Activated T-helper 9 cell treated with anti-CD3 and anti-CD28 coated beads, Interleukin-2, amount 50 U/mL, for 16 hours (primary cell): ENCODE measurements around the gene RASAL2.
"Not testable (repeated sequence)": the region's sequence is repeated elsewhere in the genome, so short reads cannot be mapped to it uniquely, and the experiment has no call there.

ENCODE experiments used
- DNase-seq: peaks from one replicate; pipeline ENCODE4 v3.0.0-alpha.2; 2020; ENCODE audit warnings: low read depth

Gene RASAL2

DNA sequence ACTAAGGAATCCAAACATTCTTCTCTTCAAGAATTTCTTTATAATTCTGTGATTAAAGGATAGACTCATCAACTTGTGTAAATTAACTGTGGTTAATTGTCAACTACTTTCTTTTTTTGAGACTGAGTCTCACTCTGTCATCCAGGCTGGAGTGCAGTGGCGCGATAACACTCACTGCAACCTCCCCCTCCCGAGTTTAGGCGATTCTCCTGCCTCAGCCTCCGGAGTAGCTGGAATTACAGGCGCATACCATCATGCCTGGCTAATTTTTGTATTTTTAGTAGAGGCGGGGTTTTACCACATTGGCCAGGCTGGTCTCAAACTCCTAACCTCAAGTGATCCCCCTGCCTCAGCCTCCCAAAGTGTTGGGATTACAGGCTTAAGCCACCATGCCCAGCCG, 296.4 kb downstream of the RASAL2 start:
- not testable (repeated sequence) for DNase-seq

DNA sequence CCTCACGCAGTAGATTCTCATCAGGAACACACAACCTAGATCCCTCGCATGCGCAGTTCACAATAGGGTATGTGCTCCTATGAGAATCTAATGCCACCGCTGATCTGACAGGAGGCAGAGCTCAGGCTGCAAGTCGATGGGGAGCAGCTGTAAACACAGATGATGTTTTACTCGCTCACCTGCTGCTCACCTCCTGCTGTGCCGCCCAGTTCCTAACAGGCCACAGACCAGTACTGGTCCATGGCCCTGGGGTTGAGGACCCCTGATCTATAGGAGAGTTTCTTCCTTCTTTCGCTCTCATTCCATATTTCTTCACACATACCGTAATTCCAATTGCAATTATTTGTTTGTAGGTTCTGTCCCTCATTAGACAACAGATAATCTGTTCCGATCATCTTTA, 299.5 kb downstream of the RASAL2 start:
- DNase-seq, result no peak

DNA sequence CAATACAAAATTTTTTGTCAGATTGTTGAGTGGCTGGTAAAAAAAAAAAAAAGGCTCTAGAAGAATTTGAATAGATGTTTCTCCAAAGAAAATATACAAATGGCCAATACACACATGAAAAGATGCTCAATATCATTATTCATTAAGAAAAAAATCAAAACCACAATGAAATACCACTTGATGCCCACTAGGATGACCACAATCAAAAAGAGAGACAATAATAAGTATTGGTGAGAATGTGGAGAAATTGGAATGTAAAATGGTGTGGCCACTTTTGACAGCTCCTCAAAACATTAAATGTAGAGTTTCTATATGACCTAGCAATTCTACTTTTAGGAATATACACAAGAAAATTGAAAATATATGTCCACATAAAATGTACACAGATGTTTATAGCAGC, 302.9 kb downstream of the RASAL2 start:
- DNase-seq, result no peak

DNA sequence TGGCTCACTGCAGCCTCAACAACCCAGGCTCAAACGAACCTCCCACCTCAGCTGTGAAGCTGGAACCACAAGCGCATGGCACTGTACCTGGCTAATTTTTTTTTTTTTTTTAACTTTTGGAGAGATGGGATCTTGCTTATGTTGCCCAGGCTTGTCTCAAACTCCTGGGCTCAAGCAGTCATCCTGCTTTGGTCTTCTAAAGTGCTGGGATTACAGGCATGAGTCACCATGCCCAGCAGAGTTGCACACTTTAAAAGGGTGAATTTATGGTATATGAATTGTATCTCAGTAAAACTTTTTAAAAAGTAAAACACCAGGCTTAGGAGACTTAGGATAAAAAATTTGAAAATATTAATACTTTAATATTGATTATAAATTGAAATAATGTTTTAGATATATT, 303.8 kb downstream of the RASAL2 start:
- DNase-seq, result no peak

DNA sequence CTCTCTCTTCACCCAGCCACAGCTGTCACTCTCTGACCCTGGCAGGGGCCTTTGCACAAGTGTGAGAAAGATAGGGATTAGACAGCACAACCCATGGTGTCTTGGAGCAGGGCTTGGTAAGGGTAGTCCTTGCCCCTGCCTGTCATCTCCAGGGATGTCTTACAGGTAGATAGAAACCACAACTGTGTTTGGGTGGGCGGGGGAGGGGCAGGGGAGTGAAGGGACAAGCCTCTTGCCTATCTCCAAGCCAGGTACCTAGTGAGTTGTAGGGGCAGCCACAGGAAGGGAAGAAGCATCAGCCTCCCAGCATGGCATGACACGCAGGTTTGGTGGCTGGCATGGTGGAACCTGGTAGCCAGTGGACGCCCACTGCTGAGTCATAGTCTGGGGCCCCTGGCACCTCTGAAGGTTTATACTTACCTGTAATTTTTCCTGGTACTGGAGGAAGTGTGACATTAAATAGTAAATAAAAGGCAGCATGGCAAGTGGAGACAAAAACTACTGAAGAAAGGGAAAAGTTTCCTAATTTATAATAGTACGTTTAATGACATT, 305.3 kb downstream of the RASAL2 start:
- no peak for DNase-seq

DNA sequence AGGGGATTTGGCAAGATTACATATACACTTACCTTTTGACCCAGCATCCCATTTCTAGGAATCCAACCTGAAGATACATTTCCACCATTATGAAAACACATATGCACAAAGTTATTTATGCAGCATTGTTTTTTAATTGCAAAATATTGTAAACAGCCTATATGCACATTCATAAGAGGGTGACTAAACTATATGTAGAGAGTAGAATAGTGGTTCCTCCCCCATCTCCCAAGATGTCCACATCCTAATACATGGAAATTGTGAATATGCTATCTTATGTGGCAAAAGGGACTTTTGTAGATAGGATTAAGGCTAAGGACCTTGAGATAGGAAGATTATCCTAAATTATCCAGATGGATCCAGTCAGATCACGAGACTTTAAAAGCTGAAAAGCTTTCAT, 311.2 kb downstream of the RASAL2 start:
- DNase-seq, result no peak

DNA sequence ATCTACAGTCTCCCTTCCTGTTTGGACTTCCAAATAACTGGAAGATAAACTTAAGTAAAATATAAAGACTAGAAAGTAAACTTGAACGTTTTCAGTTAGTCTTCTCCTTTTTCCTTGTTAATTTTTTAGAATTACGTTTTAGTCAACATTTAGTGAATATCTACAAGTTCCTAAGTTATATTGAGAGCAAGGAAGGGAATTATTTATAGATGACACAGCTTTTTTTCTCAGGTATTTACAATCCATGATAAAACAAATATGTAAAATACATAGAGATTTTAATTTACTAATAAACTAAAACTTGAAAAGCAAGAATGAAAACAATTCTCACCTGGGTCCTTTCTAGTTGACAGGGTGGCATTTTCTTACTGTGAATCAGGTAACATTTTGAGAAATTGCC, 313.3 kb downstream of the RASAL2 start:
- no peak for DNase-seq

DNA sequence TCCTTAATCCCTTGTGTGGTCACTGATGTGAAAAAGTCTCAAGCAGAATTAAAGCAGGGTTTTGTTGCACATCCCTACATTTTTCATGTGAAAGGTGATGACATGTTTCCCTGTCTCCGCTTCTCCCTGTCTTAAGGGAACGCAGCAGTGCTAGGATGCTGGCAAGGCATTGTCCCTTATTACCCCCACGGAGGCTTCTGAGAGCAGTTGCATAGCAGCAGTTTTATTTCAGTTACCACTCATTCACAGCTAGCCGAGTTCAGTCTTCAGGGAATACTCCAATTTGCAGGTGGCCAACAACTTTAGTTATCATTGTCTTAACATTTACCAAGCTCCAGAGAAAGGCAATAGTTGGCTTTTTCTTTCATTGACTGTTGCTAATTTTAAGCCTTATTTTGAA, 313.8 kb downstream of the RASAL2 start:
- DNase-seq, result no peak

DNA sequence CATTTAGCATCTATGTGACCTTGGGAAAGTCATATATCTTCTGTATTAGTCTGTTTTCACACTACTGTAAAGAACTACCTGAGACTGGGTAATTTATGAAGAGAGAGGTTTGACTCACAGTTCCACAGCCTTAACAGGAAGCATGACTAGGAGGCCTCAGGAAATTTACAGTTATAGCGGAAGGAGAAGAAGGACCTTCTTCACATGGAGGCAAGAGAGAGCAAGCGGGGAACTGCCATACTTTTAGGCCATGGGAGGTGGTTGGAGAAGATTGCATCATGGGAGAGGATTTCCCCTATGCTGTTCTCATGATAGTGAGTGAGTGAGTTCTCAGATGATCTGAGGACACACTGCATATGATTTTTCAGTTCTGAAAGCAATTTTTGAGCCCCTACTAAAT, 315.0 kb downstream of the RASAL2 start:
- DNase-seq, result no peak

DNA sequence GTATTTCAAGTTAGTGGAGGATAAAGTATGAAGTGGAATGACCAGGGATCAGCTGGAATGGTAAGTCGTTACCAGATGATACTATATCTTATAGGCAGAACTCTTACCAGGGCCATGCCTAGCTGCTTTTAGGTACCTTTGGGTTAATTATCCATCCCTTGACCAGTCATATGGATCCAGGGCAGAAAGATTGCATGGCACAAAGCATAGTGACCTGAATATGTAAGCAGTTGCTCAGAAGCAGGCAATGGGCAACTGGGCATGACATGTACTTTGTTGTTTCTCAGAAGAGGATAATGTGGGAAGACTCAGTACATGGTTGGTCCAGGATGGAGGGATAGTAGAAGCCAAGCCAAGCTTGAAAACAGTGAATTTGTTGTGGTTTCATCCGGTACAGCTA, 315.6 kb downstream of the RASAL2 start:
- no peak for DNase-seq

DNA sequence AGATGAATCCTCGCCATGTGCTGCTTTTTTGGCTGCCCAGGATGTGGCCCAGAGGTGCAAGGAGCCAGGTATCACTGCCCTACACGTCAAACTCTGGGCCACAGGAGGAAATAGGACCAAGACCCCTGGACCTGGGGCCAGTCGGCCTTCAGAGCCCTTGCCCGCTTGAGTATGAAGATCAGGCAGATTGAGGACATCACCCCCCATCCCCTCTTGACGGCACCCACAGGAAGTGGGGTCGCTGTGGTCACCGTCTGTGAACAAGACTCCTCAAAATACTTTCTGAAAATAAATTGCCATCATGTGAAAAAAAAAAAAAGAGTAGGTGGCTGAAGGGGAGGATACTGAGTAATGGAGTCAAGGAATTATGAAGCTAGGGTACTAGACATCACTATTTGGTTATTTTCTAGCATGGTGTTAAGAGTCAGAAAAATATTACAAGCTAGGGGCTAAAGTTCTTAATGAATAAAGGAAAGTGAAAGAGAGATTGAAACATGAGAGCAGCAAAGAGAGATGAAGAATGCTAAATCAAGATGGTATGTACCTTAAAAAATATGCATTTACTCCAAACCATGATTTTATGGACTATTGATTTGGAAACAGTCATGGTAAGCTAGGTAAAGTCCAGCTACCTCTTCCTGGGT, 318.0 kb downstream of the RASAL2 start:
- DNase-seq, result no peak

DNA sequence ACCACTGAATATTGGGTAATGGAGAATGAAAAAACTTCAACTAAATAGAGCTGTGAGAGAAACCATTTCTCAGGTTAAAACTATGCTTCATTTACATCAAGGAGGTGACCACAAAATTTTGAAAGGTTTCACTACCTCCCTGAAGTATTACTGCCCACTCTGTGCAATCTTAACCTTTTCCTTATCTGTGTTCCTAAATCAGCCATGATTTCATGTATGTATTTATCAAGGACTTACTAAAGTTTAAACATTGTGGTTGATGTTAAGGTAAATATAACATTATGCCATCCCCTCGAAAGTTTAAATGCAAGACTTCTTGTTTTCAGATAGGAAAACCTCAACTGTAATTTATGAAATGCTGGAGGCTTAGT, 318.5 kb downstream of the RASAL2 start:
- no peak for DNase-seq

DNA sequence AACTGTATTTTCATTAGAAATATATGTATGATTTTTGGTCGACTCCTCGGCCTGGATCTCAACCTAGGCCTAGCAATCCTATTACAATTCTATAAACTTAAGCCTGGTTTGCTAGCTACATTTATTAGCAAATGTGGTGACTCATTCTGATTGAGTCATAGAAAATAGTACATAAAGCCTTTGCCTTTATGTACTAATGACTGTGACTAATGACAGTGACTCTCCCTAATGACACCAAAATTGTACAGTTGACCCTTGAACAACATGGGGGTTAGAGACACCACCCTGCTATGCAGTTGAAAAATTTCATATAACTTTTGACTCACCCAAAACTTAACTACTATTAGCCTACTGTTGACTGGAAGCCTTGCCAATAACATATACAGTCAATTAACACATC, 324.0 kb downstream of the RASAL2 start:
- DNase-seq, result no peak

DNA sequence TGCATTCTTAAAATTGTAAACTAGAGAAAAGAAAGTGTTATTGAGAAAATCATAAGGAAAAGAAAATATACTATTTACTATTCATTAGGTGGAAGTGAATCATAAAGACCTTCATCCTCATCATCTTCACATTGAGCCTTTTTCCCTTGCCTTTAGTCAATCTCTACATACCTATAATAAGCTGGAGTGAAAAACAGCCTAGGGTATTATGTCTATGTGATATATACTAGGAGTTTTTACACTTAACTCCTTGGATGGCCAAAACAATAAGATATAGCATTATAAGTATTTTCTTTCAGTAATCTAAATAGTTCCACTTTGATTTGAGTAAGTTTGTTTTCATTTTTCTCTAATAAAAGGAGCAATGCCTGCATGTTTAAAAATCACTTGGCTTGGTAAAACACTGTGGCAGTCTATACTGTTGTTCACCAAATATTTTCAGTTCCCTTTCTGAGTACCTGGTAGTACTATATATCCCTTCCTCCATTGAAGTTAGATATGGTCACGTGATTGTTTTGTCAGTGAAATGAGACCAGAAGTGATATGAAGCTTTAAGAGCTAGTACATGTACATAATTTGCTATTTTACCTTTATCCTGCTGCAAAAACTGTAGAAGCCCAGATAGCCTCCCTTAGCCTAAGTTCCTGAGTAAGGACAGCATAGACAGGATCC, 324.5 kb downstream of the RASAL2 start:
- DNase-seq, result no peak

DNA sequence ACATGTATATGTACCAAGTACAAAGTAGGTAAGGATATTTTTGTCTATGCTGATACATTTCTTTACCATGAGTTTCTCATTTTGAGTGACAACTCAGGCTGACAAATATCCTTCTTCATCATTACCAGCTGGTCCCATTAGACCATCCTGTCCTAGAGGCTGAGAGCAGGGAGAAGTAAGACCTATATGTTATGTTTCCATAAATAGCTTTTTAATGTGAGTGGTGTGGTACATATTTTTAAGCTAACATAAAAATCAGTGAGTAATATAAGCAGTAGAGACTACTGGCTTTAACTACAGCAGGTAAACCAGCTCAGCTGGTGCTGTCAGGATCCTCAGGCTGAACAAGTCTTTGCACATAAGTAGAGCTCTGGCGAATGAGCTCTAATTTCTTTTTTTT, 340.5 kb downstream of the RASAL2 start:
- no peak for DNase-seq

DNA sequence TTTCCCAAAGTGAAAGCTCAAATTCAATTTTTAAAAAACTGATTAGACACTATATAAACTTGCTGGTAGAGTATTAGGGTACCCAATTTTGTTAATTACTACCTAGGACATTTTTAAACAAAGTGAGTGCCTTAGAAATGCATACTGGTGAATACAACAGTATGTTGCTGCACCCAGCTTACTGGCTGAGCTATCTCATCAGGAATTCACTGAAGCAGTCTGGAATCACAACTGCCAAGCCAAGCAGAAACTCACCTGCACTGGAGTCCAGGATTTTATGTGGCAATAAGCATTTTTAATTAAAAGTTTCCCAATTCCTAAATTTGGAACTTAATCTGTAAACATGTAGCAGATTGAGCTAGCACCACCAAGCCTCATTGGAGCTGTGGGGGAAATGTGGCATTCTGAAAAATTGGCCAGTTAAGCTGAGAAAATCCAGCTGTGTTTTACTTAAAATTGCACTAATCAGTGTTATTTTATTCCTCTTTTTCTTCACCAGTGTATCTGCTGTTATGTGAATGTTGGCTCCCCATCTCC, 341.1 kb downstream of the RASAL2 start:
- no peak for DNase-seq

DNA sequence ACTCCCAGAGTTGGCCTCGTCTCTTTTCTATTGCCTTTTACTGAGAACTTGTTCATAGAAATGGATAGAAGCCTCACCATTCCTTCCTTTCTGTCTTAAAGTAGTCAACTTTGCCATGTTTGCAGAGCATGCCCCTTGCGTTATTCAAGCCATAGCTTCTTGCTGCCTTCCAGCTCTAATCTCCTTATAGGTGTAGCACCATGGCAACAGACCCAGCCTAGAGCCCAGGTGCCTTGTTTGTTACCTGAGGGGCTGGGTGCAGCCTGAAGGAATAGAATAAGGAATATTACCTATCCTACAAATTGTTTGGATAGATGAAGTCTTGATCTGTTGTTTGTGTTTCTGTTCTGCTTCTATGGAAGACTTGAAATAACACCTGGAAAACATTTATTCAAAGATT, 343.0 kb downstream of the RASAL2 start:
- DNase-seq, result no peak

DNA sequence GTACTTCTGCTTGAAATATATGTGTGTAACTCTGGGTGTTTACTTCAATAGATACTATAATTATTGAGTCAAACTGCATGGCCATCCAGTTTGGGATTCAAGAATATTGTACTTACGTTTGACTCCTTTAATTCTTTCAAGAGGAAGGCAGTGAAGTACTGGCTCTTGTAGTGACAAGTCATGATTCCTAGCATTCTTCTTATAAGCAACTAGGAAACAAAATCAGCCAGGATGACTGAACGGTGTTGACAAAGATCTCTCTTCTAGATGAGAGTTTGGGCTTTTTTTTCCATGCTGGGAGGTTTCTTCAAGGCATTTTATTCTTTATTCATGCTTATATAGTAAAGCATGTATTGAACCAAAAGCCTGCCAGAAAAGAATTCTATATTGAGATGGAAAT, 344.5 kb downstream of the RASAL2 start:
- DNase-seq, result no peak

DNA sequence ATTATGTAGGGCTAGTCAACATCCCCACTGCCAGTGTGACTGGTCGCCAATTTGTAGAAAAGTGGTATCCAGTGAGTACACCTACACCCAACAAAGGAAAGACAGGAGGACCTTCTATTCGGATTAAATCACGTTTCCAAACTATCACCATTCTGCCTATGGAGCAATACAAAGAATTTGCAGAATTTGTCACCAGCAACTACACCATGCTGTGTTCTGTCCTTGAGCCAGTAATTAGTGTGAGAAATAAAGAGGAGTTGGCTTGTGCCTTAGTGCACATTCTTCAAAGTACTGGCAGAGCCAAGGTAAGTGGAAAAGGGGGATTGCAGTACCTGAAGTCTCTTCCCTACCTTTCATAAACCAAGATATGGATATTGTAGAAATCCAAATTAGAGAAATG, 349.0 kb downstream of the RASAL2 start:
- no peak for DNase-seq

DNA sequence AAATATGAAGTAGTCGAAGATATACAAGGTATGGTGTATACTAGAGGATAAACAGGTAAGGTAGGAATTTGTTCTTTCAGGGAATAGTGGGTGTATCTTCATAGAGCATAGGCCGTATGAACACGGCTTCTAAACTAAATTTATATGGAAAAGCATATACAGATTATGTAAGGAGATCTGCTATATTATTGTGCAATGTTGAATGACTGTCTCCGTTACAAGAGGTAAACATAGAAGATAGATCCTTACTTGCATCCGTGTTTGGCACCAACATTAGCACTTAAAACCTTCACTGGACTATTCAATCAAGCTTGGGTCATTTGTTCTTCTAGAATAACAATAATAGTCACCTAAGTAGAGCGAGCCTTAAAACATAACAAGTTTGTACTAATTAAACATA, 357.0 kb downstream of the RASAL2 start:
- DNase-seq, result no peak

DNA sequence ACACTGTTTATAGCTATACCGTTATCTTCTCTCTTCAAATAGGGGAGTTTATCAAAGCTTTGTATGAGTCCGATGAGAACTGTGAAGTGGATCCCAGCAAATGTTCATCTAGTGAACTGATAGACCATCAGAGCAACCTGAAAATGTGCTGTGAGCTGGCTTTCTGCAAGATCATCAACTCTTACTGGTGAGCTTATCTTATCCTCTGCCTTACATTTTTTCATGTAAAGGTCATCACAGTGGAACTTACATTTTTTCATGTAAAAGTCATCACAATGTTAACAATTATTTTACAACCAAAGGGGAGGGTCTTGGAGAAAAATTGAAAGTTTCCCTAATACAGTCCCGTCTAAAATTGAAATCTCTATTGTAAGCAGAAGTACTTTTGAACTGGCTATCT, 357.6 kb downstream of the RASAL2 start:
- no peak for DNase-seq

DNA sequence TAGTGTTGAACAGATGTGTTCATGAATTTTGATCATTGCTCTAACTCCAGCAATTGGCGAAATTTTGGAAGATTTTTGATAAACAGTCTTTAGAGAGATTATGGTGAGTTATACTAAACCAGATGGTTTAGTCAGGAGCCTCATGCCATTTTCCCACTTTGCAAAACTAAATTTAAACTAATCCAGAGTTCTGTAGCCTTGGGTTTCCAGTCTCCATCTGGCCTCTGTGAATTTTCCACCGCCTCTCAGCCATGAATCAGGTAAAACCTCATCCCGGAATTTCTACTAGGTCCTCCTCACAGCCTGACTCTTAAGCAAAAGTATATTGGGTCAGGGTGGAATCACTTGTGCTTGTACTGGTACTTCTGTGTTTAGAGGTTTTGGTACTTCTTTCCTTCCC, 358.1 kb downstream of the RASAL2 start:
- no peak for DNase-seq

DNA sequence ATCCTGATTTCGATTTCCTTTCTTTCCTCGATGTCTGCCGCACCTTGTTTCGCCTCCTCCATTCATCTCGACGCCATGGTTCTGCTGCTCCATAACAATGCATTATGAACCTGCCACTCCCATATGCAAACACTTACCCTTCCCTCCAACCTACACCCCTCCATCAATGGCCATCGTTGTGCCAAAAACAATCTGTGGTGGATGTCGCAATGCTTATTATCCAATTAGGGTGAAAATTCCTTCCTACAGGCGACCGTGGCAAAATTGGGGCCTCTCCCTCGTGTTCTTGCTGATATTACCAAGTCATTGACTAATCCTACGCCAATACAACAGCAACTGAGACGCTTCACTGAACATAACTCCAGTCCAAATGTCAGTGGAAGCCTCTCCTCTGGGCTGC, 362.6 kb downstream of the RASAL2 start:
- no peak for DNase-seq

DNA sequence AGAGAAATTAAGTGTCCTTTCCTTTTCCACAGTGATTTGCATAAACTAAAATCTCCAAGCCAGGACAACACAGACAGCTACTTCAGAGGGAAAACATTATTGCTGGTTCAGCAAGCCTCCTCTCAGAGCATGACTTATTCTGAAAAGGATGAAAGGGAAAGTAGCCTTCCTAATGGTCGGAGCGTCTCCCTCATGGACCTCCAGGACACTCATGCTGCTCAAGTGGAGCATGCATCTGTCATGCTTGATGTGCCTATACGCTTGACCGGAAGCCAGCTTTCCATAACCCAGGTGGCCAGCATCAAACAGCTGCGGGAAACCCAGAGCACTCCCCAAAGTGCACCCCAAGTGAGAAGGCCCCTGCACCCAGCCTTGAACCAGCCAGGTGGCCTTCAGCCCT, 363.7 kb downstream of the RASAL2 start:
- DNase-seq, result no peak
